ENCODE measurements around the gene MYH10.

Gene MYH10

GRCh38 chr17:8448310-8448709 is 182.2 kb downstream of the MYH10 start (continued):
- TF ChIP-seq SETDB1 (IDR thresholded peaks at IDR 0.05; ENCODE audit: insufficient read length, low read length) (no peak), ZNF155 (tag by site-specific recombination; IDR thresholded peaks at IDR 0.05) (no peak)

- Histone ChIP-seq H3K27ac (ENCODE audit: extremely low read depth, low read depth, low read length) (no peak overlapping the region), H3K4me3 (ENCODE audit: low read depth, low read length) (no peak overlapping the region), H3K36me3 (ENCODE audit: control insufficient read depth in 2 of 2, insufficient read depth in 1 of 2, low read length in 2 of 2) (peaks cover 58 to 80% of the 10 kb centered on the region in 2 experiments), H3K4me1 (ENCODE audit: control insufficient read depth, insufficient read depth, low read length) (no peaks in the 10 kb centered on the region), H3K9me3 (ENCODE audit: control insufficient read depth, insufficient read depth, low read depth, low read length) (no peaks in the 10 kb centered on the region)
- TF ChIP-seq GFI1B (tag by site-specific recombination; IDR thresholded peaks at IDR 0.05) = no peak
- TF ChIP-seq ZNF544 (tag by site-specific recombination; IDR thresholded peaks at IDR 0.05) = no peak
- no peak for TF ChIP-seq ZNF510 (tag by site-specific recombination; IDR thresholded peaks at IDR 0.05; ENCODE audit: insufficient replicate concordance)
- no peak for TF ChIP-seq ZNF23 (tag by site-specific recombination; IDR thresholded peaks at IDR 0.05; ENCODE audit: borderline replicate concordance)
- no peak for TF ChIP-seq PRDM4 (tag by site-specific recombination; IDR thresholded peaks at IDR 0.05)
- TF ChIP-seq ZNF623 (tag by site-specific recombination; IDR thresholded peaks at IDR 0.05) = no peak
- no peak for TF ChIP-seq ZFP37 (tag by site-specific recombination; IDR thresholded peaks at IDR 0.05)
- no peak for TF ChIP-seq ZNF354C (tag by site-specific recombination; IDR thresholded peaks at IDR 0.05; ENCODE audit: borderline replicate concordance, low read depth)
- no peak for TF ChIP-seq ELK4 (IDR thresholded peaks at IDR 0.05; ENCODE audit: borderline replicate concordance, low read depth, low read length)
- TF ChIP-seq KLF9 (tag by site-specific recombination; IDR thresholded peaks at IDR 0.05; ENCODE audit: low read depth) = no peak
- TF ChIP-seq ZNF366 (tag by site-specific recombination; conservative IDR thresholded peaks at IDR 0.05) = no peak
- TF ChIP-seq PRDM6 (tag by site-specific recombination; IDR thresholded peaks at IDR 0.05) = no peak
- no peak for TF ChIP-seq KLF10 (tag by site-specific recombination; IDR thresholded peaks at IDR 0.05)
- TF ChIP-seq ZNF639 (tag by site-specific recombination; IDR thresholded peaks at IDR 0.05) = no peak
- no peak for TF ChIP-seq ZNF335 (tag by site-specific recombination; conservative IDR thresholded peaks at IDR 0.05)
- TF ChIP-seq ZBTB17 (tag by site-specific recombination; IDR thresholded peaks at IDR 0.05) = no peak
- CTCF ChIA-PET = interaction anchor here (1.8 kb wide), 1 partner anchor 37 kb away, joined by 7 read pairs; no protein-coding TSS in a partner anchor
- POLR2A ChIA-PET = interaction anchor here (2.2 kb wide), 1 partner anchor 12 kb away, joined by 12 read pairs; the partner anchor contains the start of gene NDEL1
Observed at GRCh38 chr17:8447799-8448198, 182.7 kb downstream of the MYH10 start.
